SK-N-SH treated with all-trans-retinoic acid at 6 μM for 48 hours (cell line): ENCODE measurements around the gene LFNG.

ENCODE experiments used
- ATAC-seq: fragments of 200-7000 bp; cut with Tn5 transposase; 3 replicates; pipeline ENCODE4 v1.9.1; 2020; ENCODE audit warnings: mild to moderate bottlenecking, moderate library complexity
- ARNTL ChIP-seq: fragments of 450-650 bp; formaldehyde crosslinking; IDR thresholded peaks from 2 replicates; pipeline ENCODE4 v1.5.0; 2020; ENCODE audit warnings: low read depth, mild to moderate bottlenecking, moderate library complexity, borderline replicate concordance
- BACH2 ChIP-seq: fragments of 250-450 bp; sonication (Bioruptor Pico); IDR thresholded peaks from 2 replicates; pipeline ENCODE4 v1.9.0; 2021; ENCODE audit warnings: mild to moderate bottlenecking, borderline replicate concordance
- CREB5 ChIP-seq: fragments of 250-450 bp; sonication (Bioruptor Pico); IDR thresholded peaks from 2 replicates; pipeline ENCODE4 v1.5.1; 2020; ENCODE audit warnings: low read depth, mild to moderate bottlenecking, moderate library complexity
- CSDC2 ChIP-seq: fragments of 250-450 bp; sonication (Bioruptor Pico); IDR thresholded peaks from 2 replicates; pipeline ENCODE4 v1.5.0; 2020; ENCODE audit warnings: mild to moderate bottlenecking, moderate library complexity
- ESRRG ChIP-seq: fragments of 250-450 bp; sonication (Bioruptor Pico); IDR thresholded peaks from 2 replicates; pipeline ENCODE4 v1.6.1; 2021; ENCODE audit warnings: mild to moderate bottlenecking
- GLIS3 ChIP-seq: fragments of 250-450 bp; sonication (Bioruptor Pico); IDR thresholded peaks from 2 replicates; pipeline ENCODE4 v1.5.0; 2020; ENCODE audit warnings: mild to moderate bottlenecking, moderate library complexity
- ISL1 ChIP-seq: fragments of 250-450 bp; sonication (Bioruptor Pico); IDR thresholded peaks from 2 replicates; pipeline ENCODE4 v2.1.2; 2022; ENCODE audit warnings: mild to moderate bottlenecking, moderate library complexity
- PATZ1 ChIP-seq: fragments of 250-450 bp; sonication (Bioruptor Pico); IDR thresholded peaks from 2 replicates; pipeline ENCODE4 v1.8.0; 2020; ENCODE audit warnings: mild to moderate bottlenecking, moderate library complexity, borderline replicate concordance
- RARB ChIP-seq: fragments of 250-450 bp; sonication (Bioruptor Pico); IDR thresholded peaks from 2 replicates; pipeline ENCODE4 v1.8.0; 2021; ENCODE audit warnings: mild to moderate bottlenecking, moderate library complexity
- SNAI2 ChIP-seq: fragments of 250-450 bp; sonication (Bioruptor Pico); IDR thresholded peaks from 2 replicates; pipeline ENCODE4 v1.5.0; 2020; ENCODE audit warnings: mild to moderate bottlenecking, moderate library complexity
- TCF4 ChIP-seq: fragments of 250-450 bp; sonication (Bioruptor Pico); IDR thresholded peaks from 2 replicates; pipeline ENCODE4 v1.8.0; 2021; ENCODE audit warnings: mild to moderate bottlenecking, moderate library complexity, borderline replicate concordance
- TOX ChIP-seq: fragments of 250-450 bp; sonication (Bioruptor Pico); IDR thresholded peaks from 2 replicates; pipeline ENCODE4 v1.8.0; 2021; ENCODE audit warnings: mild to moderate bottlenecking, moderate library complexity, borderline replicate concordance
- TSHZ2 ChIP-seq: fragments of 250-450 bp; sonication (Bioruptor Pico); IDR thresholded peaks from 2 replicates; pipeline ENCODE4 v1.5.0; 2020; ENCODE audit warnings: mild to moderate bottlenecking, moderate library complexity
- ZC3H10 ChIP-seq: fragments of 250-450 bp; sonication (Bioruptor Pico); IDR thresholded peaks from 2 replicates; pipeline ENCODE4 v1.5.1; 2021; ENCODE audit warnings: mild to moderate bottlenecking, moderate library complexity
- ZFP3 ChIP-seq: fragments of 250-450 bp; sonication (Bioruptor Pico); IDR thresholded peaks from 2 replicates; pipeline ENCODE4 v1.5.0; 2020; ENCODE audit warnings: mild to moderate bottlenecking, moderate library complexity
- ZFP30 ChIP-seq: fragments of 450-650 bp; formaldehyde crosslinking; IDR thresholded peaks from 2 replicates; pipeline ENCODE4 v1.5.0; 2022; ENCODE audit warnings: mild to moderate bottlenecking, moderate library complexity
- ZNF565 ChIP-seq: fragments of 450-650 bp; formaldehyde crosslinking; conservative IDR thresholded peaks from 2 replicates; pipeline ENCODE4 v1.5.0; 2020; ENCODE audit warnings: low read depth, mild to moderate bottlenecking, moderate library complexity
- ZNF70 ChIP-seq: fragments of 450-650 bp; formaldehyde crosslinking; IDR thresholded peaks from 2 replicates; pipeline ENCODE4 v1.5.0; 2020; ENCODE audit warnings: mild to moderate bottlenecking, moderate library complexity
- TF ChIP-seq, protein P1 (sequence below): fragments of 250-450 bp; sonication (Bioruptor Pico); IDR thresholded peaks from 2 replicates; pipeline ENCODE4 v1.5.1; 2021; ENCODE audit warnings: mild to moderate bottlenecking, moderate library complexity
- TF ChIP-seq, protein P2 (sequence below): fragments of 250-450 bp; sonication (Bioruptor Pico); IDR thresholded peaks from 2 replicates; pipeline ENCODE4 v1.8.0; 2021; ENCODE audit warnings: low read depth, mild to moderate bottlenecking, moderate library complexity, borderline replicate concordance

Gene LFNG

GRCh38 chr7:2501947-2502646 is 17.5 kb upstream of the LFNG start:
- TF ChIP-seq RARB (CRISPR knock-in tag) (no peak), TCF4 (CRISPR knock-in tag) (no peak), ARNTL (CRISPR knock-in tag) (no peak), ESRRG (CRISPR knock-in tag) (no peak), ZC3H10 (CRISPR knock-in tag) (no peak), ZNF70 (CRISPR knock-in tag) (no peak), CREB5 (CRISPR knock-in tag) (no peak), BACH2 (no peak)

DNA sequence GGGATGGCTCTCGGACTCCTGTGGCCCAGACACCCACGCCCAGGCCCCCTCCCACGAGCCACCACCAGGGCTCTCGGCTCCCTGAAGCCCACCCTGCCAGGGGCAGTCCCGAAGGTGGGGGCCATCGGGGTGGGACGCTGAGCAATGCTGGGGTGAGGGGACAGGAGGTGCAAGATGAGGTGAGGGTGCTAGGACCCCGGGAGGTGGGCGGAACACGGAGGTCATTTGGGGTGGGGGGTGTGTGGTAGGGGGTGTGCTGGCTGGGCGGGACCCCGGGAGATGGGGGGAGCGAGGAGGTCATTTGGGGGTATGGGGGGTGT is 17.0 kb upstream of the LFNG start:
- no peak for TF ChIP-seq ZNF565 (CRISPR knock-in tag)
- ATAC-seq: no peak

More at GRCh38 chr7:2501947-2502646, 17.5 kb upstream of the LFNG start:
- ATAC-seq: no peak

DNA sequence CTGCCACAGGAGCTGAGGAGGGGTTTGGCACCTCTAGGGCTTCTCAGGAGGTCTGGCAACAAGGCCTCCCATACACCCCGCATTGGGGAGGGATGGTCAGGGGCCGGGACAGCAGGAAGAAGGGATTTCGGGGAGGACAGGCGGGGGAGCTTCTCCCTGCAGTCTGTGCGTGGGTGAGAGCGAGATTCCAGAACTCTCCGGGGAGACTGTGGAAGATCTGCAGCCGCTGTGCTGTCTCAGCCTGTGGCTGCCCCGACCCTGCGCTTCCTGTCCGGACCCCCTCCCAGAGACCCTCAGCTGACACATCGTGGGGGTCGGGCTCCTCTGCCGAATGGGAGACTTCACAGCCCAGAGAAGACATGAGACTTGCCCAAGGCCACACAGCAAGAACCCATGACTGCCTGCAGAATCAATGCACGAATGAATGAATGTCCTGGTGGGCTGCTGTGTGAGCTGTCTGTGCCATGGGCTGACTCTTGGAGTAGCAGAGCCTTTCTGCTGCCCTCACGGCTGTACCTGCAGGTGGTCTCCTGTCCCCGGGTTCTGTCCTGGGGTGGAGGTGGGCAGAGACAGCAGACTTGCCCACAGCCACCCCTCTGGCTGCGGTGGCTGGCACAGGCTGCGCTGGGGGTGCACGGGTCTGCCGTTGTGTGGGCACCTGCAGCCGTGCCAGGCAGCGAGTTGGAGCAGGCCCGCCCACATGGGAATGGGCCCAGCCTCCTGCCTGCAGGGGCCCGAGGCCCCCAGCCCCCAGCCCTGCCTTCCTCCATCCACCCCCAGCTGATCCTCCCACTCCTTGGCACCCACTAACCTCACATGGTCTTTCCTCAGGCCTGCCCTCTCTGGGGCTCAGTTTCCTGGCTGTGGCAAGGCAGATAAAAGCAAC is 16.3 kb upstream of the LFNG start:
- TF ChIP-seq TOX (CRISPR knock-in tag) (no peak), TSHZ2 (CRISPR knock-in tag) (no peak), CSDC2 (CRISPR knock-in tag) (no peak), ESRRG (CRISPR knock-in tag) (no peak), ARNTL (CRISPR knock-in tag) (no peak), ZFP30 (CRISPR knock-in tag) (no peak), SNAI2 (CRISPR knock-in tag) (no peak), GLIS3 (no peak), CREB5 (CRISPR knock-in tag) (no peak), PATZ1 (CRISPR knock-in tag) (no peak), ISL1 (CRISPR knock-in tag) (no peak), ZFP3 (CRISPR knock-in tag) (no peak), RARB (CRISPR knock-in tag) (no peak), ZNF565 (CRISPR knock-in tag) (no peak), ZC3H10 (CRISPR knock-in tag) (no peak)
- TF ChIP-seq, protein P1, sequence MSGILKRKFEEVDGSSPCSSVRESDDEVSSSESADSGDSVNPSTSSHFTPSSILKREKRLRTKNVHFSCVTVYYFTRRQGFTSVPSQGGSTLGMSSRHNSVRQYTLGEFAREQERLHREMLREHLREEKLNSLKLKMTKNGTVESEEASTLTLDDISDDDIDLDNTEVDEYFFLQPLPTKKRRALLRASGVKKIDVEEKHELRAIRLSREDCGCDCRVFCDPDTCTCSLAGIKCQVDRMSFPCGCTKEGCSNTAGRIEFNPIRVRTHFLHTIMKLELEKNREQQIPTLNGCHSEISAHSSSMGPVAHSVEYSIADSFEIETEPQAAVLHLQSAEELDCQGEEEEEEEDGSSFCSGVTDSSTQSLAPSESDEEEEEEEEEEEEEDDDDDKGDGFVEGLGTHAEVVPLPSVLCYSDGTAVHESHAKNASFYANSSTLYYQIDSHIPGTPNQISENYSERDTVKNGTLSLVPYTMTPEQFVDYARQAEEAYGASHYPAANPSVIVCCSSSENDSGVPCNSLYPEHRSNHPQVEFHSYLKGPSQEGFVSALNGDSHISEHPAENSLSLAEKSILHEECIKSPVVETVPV: no peak
- TF ChIP-seq, protein P2, sequence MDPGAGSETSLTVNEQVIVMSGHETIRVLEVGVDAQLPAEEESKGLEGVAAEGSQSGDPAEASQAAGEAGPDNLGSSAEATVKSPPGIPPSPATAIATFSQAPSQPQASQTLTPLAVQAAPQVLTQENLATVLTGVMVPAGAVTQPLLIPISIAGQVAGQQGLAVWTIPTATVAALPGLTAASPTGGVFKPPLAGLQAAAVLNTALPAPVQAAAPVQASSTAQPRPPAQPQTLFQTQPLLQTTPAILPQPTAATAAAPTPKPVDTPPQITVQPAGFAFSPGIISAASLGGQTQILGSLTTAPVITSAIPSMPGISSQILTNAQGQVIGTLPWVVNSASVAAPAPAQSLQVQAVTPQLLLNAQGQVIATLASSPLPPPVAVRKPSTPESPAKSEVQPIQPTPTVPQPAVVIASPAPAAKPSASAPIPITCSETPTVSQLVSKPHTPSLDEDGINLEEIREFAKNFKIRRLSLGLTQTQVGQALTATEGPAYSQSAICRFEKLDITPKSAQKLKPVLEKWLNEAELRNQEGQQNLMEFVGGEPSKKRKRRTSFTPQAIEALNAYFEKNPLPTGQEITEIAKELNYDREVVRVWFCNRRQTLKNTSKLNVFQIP (CRISPR knock-in tag): no peak
- TF ChIP-seq, all 23 proteins: peak for 0
- no peak for ATAC-seq
